Measurements from ENCODE around the gene CLIC2.
"Not testable (repeated sequence)": the region's sequence is repeated elsewhere in the genome, so short reads cannot be mapped to it uniquely, and the experiment has no call there.

GRCh38 chrX:155382529-155382967 is 48.1 kb upstream of the CLIC2 start:
- TF ChIP-seq POLR2AphosphoS5 (IDR thresholded peaks at IDR 0.05; ENCODE audit: borderline replicate concordance, low read depth, low read length); EZH2 (IDR thresholded peaks at IDR 0.05); FOXP2 (optimal IDR thresholded peaks at IDR 0.05; ENCODE audit: control extremely low read depth, extremely low read length, insufficient read depth): not testable (repeated sequence)
